GM23338 (cell line): Measurements from ENCODE around the gene SMIM14. TPM values are rescaled to one million over a fixed set of nuclear protein-coding genes. Genes with fewer than 3 reads are reported as not detected.

ENCODE experiments used
- ATAC-seq: fragments of 200-7000 bp; cut with Tn5 transposase; 3 replicates; pipeline ENCODE4 v1.9.1; 2020
- DNase-seq: peaks from one replicate; pipeline ENCODE4 v3.0.0-alpha.2; 2015; ENCODE audit warnings: low spot score
- H2AFZ ChIP-seq: fragments of 200-600 bp; sonication (generic); 2 replicates; pipeline ENCODE4 v1.8.0; 2016; ENCODE audit warnings: antibody characterized with exemption, mild to moderate bottlenecking, moderate library complexity
- H3F3A ChIP-seq: fragments of 200-600 bp; sonication (generic); replicated peaks from 2 replicates; pipeline ENCODE4 v1.8.0; 2017; ENCODE audit warnings: antibody characterized with exemption, mixed run types, low read depth
- H3K27ac ChIP-seq: fragments of 200-600 bp; sonication (generic); 2 replicates; pipeline ENCODE4 v1.6.1; 2016; ENCODE audit warnings: low read depth
- H3K27me3 ChIP-seq: fragments of 200-600 bp; sonication (generic); 2 replicates; pipeline ENCODE4 v1.8.0; 2016; ENCODE audit warnings: mild to moderate bottlenecking, mixed run types, moderate library complexity; ENCODE audit not compliant: insufficient read depth
- H3K36me3 ChIP-seq: fragments of 200-600 bp; sonication (generic); 2 replicates; pipeline ENCODE4 v1.8.0; 2016; ENCODE audit warnings: mild to moderate bottlenecking; ENCODE audit not compliant: insufficient read depth
- H3K4me1 ChIP-seq: fragments of 200-600 bp; sonication (generic); 2 replicates; pipeline ENCODE4 v1.8.0; 2016; ENCODE audit warnings: mild to moderate bottlenecking, moderate library complexity; ENCODE audit not compliant: insufficient read depth
- H3K4me2 ChIP-seq: fragments of 200-600 bp; sonication (generic); 2 replicates; pipeline ENCODE4 v1.7.1; 2017; ENCODE audit warnings: mixed run types
- H3K4me3 ChIP-seq: fragments of 200-600 bp; sonication (generic); 2 replicates; pipeline ENCODE4 v1.6.1; 2016; ENCODE audit warnings: mixed run types
- H3K79me2 ChIP-seq: fragments of 200-600 bp; sonication (generic); replicated peaks from 2 replicates; pipeline ENCODE4 v1.8.0; 2017; ENCODE audit warnings: mild to moderate bottlenecking; ENCODE audit not compliant: insufficient read depth
- H3K9me2 ChIP-seq: fragments of 200-600 bp; sonication (generic); 2 replicates; pipeline ENCODE4 v1.8.0; 2017; ENCODE audit not compliant: insufficient read depth
- H4K20me1 ChIP-seq: fragments of 200-600 bp; sonication (generic); replicated peaks from 2 replicates; pipeline ENCODE4 v1.8.0; 2017; ENCODE audit warnings: mild to moderate bottlenecking; ENCODE audit not compliant: insufficient read depth
- H3K27ac Mint-ChIP-seq: 2 replicates; pipeline ENCODE4 v1.8.0; 2020; ENCODE audit warnings: inconsistent platforms, mild to moderate bottlenecking, moderate library complexity, mixed read lengths
- H3K27me3 Mint-ChIP-seq: 3 replicates; pipeline ENCODE4 v1.8.0; 2022; ENCODE audit warnings: low read depth, mild to moderate bottlenecking, moderate library complexity, mixed read lengths, inconsistent platforms; ENCODE audit not compliant: insufficient read depth, poor library complexity
- H3K36me3 Mint-ChIP-seq: 3 replicates; pipeline ENCODE4 v1.8.0; 2021; ENCODE audit warnings: low read depth, mild to moderate bottlenecking, inconsistent platforms, moderate library complexity, mixed read lengths
- H3K4me1 Mint-ChIP-seq: 3 replicates; pipeline ENCODE4 v1.8.0; 2020; ENCODE audit warnings: mild to moderate bottlenecking, inconsistent platforms, mixed read lengths
- H3K4me3 Mint-ChIP-seq: 3 replicates; pipeline ENCODE4 v1.8.0; 2021; ENCODE audit warnings: moderate library complexity, mild to moderate bottlenecking, inconsistent platforms, mixed read lengths
- H3K9me3 Mint-ChIP-seq: 3 replicates; pipeline ENCODE4 v1.8.0; 2020; ENCODE audit warnings: moderate library complexity, mild to moderate bottlenecking, inconsistent platforms, mixed read lengths
- EZH2 ChIP-seq: fragments of 200-600 bp; sonication (generic); IDR thresholded peaks from one replicate; pipeline ENCODE4 v1.8.0; 2017; ENCODE audit warnings: antibody characterized with exemption, mild to moderate bottlenecking, low read depth; ENCODE audit not compliant: unreplicated experiment
- JUNB ChIP-seq: IDR thresholded peaks from one replicate; pipeline ENCODE4 v1.6.1; 2016; ENCODE audit warnings: antibody characterized with exemption; ENCODE audit not compliant: unreplicated experiment
- NANOG ChIP-seq: IDR thresholded peaks from 2 replicates; pipeline ENCODE4 v1.6.1; 2016; ENCODE audit warnings: antibody characterized with exemption, borderline replicate concordance
- POLR2AphosphoS5 ChIP-seq: IDR thresholded peaks from 2 replicates; pipeline ENCODE4 v1.6.1; 2016; ENCODE audit warnings: antibody characterized with exemption, low read depth
- STAT1 ChIP-seq: IDR thresholded peaks from one replicate; pipeline ENCODE4 v1.6.1; 2016; ENCODE audit warnings: antibody characterized with exemption; ENCODE audit not compliant: unreplicated experiment
- ZNF114 ChIP-seq: fragments of 250-450 bp; sonication (Bioruptor Pico); IDR thresholded peaks from 2 replicates; pipeline ENCODE4 v1.5.0; 2020; ENCODE audit warnings: mild to moderate bottlenecking, moderate library complexity
- ZNF331 ChIP-seq: fragments of 250-450 bp; sonication (Bioruptor Pico); IDR thresholded peaks from 2 replicates; pipeline ENCODE4 v1.5.0; 2020; ENCODE audit warnings: low read depth, mild to moderate bottlenecking, moderate library complexity
- polyA plus RNA-seq: library from polyadenylated mRNA; unstranded; fragments of >200 nt; fragmentation: Nextera tagmentation; extraction: Ambion mirVana; gene quantifications from 2 replicates; pipeline ENCODE4 v1.2.1, GENCODE V29; 2016
- total RNA-seq: library from RNA; depleted of rRNA; stranded (reverse); fragments of >200 nt; shearing (Covaris generic); gene quantifications from 2 replicates; pipeline ENCODE4 v1.2.3, GENCODE V29; 2014
- TF ChIP-seq, protein P1 (sequence below): IDR thresholded peaks from one replicate; pipeline ENCODE4 v1.6.1; 2018; ENCODE audit warnings: antibody characterized with exemption; ENCODE audit not compliant: unreplicated experiment
- TF ChIP-seq, protein P2 (sequence below), 2 experiments: fragments of 200-600 bp in 1 of 2; sonication (generic) in 1 of 2; conservative IDR thresholded peaks; 2 replicates each; pipeline versions ENCODE4 v1.5.1 to v1.6.1; 2016 to 2017; ENCODE audit warnings: antibody characterized with exemption in 2 of 2, low read depth in 2 of 2, mild to moderate bottlenecking in 2 of 2, moderate library complexity in 1 of 2
- TF ChIP-seq, protein P3 (sequence below): IDR thresholded peaks from 2 replicates; pipeline ENCODE4 v1.6.1; 2016; ENCODE audit warnings: antibody characterized with exemption

The SMIM14 gene
- total and polyA plus RNA-seq, 2 experiments from 2014 or later = 29.0 to 52.6 TPM

DNA sequence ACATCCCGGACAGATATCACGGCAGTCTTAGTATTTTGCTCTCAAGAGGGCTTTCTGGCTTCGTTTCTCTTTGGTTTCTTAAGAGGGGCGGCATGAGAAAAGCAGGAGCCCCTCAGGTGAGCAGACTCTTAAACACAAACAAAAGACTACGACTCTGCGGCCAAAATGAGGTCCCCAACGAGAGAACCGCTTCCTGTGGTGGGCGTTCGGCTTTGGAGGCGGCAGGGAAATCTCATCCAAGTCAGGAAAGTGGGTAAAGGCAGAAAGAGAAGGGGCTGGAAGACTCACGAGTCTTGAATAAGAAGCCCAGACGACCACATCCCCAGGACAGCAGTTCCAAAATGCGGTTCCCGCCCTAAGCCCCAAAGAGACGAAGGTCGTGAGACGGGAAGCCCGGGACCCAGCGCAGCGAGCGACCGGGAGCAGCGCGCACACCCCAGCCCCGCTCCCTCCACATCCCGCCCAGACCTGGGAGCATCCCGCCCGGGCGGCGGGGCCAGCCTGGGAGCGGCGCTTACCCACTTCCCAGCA lies 111.8 kb downstream of the SMIM14 start:
- peak overlapping the region; percentile 97 for H2AFZ ChIP-seq
- H3K36me3 Mint-ChIP-seq = peaks cover 47% of the 10 kb centered on the region
- peaks cover 9% of the 10 kb centered on the region for H3F3A ChIP-seq
- peak overlapping the region; percentile 97 for H3K27ac ChIP-seq
- peak; percentile 77 for DNase-seq
- H3K36me3 ChIP-seq = peaks cover 16% of the 10 kb centered on the region
- peak overlapping the region; percentile 100 for H3K4me3 Mint-ChIP-seq
- peak overlapping the region; percentile 98 for H3K27ac Mint-ChIP-seq
- H3K4me1 ChIP-seq = peaks cover 7% of the 10 kb centered on the region; the same call in 1 of the 2 replicates
- H4K20me1 ChIP-seq = peaks cover 21% of the 10 kb centered on the region
- H3K4me3 ChIP-seq = peak overlapping the region; percentile 98
- H3K4me2 ChIP-seq = peak overlapping the region; percentile 99
- peaks cover 25% of the 10 kb centered on the region for H3K9me3 Mint-ChIP-seq
- ATAC-seq = peak; percentile 71
- peaks cover 77% of the 10 kb centered on the region for H3K79me2 ChIP-seq
- TF ChIP-seq, protein P1, sequence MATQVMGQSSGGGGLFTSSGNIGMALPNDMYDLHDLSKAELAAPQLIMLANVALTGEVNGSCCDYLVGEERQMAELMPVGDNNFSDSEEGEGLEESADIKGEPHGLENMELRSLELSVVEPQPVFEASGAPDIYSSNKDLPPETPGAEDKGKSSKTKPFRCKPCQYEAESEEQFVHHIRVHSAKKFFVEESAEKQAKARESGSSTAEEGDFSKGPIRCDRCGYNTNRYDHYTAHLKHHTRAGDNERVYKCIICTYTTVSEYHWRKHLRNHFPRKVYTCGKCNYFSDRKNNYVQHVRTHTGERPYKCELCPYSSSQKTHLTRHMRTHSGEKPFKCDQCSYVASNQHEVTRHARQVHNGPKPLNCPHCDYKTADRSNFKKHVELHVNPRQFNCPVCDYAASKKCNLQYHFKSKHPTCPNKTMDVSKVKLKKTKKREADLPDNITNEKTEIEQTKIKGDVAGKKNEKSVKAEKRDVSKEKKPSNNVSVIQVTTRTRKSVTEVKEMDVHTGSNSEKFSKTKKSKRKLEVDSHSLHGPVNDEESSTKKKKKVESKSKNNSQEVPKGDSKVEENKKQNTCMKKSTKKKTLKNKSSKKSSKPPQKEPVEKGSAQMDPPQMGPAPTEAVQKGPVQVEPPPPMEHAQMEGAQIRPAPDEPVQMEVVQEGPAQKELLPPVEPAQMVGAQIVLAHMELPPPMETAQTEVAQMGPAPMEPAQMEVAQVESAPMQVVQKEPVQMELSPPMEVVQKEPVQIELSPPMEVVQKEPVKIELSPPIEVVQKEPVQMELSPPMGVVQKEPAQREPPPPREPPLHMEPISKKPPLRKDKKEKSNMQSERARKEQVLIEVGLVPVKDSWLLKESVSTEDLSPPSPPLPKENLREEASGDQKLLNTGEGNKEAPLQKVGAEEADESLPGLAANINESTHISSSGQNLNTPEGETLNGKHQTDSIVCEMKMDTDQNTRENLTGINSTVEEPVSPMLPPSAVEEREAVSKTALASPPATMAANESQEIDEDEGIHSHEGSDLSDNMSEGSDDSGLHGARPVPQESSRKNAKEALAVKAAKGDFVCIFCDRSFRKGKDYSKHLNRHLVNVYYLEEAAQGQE = no peak
- TF ChIP-seq ZNF114 (CRISPR knock-in tag) = no peak
- TF ChIP-seq STAT1 = no peak
- TF ChIP-seq EZH2 = no peak
- TF ChIP-seq ZNF331 (CRISPR knock-in tag) = no peak
- H3K9me2 ChIP-seq = no peaks in the 10 kb centered on the region
- H3K27me3 Mint-ChIP-seq = peaks cover 17% of the 10 kb centered on the region
- no peaks in the 10 kb centered on the region for H3K27me3 ChIP-seq
- H3K4me1 Mint-ChIP-seq = peaks cover 9% of the 10 kb centered on the region; the same call in 2 of the 3 replicates

DNA sequence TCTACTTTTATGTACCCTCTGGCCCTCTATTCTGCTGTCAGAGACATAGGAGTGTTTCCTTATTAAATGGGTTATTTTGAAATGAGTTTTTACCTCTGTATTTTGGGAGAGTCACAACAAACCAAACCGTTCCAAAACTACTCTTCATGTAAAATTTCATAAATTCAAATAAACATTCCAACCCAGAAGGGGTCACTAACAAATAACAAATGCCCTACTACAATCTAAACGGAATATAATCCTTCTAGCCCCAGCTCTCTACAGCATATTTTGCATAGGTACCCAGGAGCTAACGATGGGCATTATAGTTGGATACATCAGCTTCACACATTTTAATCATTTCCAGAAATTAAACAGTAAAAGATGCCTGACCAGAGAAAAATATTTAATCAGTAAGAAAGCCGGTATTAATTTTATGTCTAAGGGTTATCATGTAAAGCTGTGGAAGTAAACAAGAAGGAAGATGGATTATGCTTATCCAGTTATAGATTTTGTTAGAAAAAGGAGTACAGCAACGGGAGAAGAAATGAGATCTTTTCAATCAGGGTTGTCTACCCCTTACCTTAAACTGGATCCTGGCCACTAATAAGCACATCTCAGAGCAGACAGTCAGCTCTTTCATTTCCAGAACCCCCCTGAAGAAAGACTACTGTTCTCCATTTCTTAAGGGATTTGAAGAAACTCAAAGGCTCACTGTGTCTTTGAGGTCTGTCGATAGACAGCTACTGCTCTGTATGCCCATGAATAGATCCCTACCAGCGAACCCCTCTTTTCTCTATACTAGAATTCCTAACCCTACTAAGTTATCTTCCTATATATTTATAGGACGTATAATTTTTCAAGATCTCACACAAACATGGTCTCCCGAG lies 112.6 kb downstream of the SMIM14 start:
- H3F3A ChIP-seq = peaks cover 7% of the 10 kb centered on the region
- H3K4me3 Mint-ChIP-seq = peak overlapping the region; percentile 100
- peaks cover 8% of the 10 kb centered on the region for H3K36me3 ChIP-seq
- peaks cover 7% of the 10 kb centered on the region; the same call in 1 of the 2 replicates for H3K4me1 ChIP-seq
- peaks cover 17% of the 10 kb centered on the region for H3K9me3 Mint-ChIP-seq
- H3K79me2 ChIP-seq = peaks cover 85% of the 10 kb centered on the region
- H3K4me1 Mint-ChIP-seq = peaks cover 9% of the 10 kb centered on the region; the same call in 2 of the 3 replicates
- peak overlapping the region; percentile 98 for H3K4me3 ChIP-seq
- H4K20me1 ChIP-seq = peaks cover 28% of the 10 kb centered on the region
- peak overlapping the region; percentile 97 for H3K27ac ChIP-seq
- ATAC-seq (no peak), DNase-seq (no peak)
- H3K36me3 Mint-ChIP-seq = peaks cover 40% of the 10 kb centered on the region
- H3K9me2 ChIP-seq = no peaks in the 10 kb centered on the region
- H3K27me3 Mint-ChIP-seq = peaks cover 17% of the 10 kb centered on the region
- peak overlapping the region; percentile 99 for H3K4me2 ChIP-seq
- H3K27ac Mint-ChIP-seq = peak overlapping the region; percentile 98
- H2AFZ ChIP-seq = peak overlapping the region; percentile 97
- no peaks in the 10 kb centered on the region for H3K27me3 ChIP-seq
- TF ChIP-seq, protein P1 = no peak
- no peak for TF ChIP-seq EZH2
- no peak for TF ChIP-seq POLR2AphosphoS5
- TF ChIP-seq, protein P2, sequence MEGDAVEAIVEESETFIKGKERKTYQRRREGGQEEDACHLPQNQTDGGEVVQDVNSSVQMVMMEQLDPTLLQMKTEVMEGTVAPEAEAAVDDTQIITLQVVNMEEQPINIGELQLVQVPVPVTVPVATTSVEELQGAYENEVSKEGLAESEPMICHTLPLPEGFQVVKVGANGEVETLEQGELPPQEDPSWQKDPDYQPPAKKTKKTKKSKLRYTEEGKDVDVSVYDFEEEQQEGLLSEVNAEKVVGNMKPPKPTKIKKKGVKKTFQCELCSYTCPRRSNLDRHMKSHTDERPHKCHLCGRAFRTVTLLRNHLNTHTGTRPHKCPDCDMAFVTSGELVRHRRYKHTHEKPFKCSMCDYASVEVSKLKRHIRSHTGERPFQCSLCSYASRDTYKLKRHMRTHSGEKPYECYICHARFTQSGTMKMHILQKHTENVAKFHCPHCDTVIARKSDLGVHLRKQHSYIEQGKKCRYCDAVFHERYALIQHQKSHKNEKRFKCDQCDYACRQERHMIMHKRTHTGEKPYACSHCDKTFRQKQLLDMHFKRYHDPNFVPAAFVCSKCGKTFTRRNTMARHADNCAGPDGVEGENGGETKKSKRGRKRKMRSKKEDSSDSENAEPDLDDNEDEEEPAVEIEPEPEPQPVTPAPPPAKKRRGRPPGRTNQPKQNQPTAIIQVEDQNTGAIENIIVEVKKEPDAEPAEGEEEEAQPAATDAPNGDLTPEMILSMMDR (conservative IDR thresholded peaks at IDR 0.05; ENCODE audit: low read depth in 2 of 2) = no peak
- no peak for TF ChIP-seq NANOG
- TF ChIP-seq, protein P3, sequence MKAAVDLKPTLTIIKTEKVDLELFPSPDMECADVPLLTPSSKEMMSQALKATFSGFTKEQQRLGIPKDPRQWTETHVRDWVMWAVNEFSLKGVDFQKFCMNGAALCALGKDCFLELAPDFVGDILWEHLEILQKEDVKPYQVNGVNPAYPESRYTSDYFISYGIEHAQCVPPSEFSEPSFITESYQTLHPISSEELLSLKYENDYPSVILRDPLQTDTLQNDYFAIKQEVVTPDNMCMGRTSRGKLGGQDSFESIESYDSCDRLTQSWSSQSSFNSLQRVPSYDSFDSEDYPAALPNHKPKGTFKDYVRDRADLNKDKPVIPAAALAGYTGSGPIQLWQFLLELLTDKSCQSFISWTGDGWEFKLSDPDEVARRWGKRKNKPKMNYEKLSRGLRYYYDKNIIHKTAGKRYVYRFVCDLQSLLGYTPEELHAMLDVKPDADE = no peak
- no peak for TF ChIP-seq JUNB
- TF ChIP-seq ZNF114 (CRISPR knock-in tag) = no peak
- TF ChIP-seq ZNF331 (CRISPR knock-in tag) = no peak
